ENCODE results near the gene TSPAN6. TPM values are rescaled to one million over a fixed set of nuclear protein-coding genes. Genes with fewer than 3 reads are reported as not detected.
A peak's percentile ranks its signal among the peaks of the same experiment; 100 is the strongest.

Gene TSPAN6
- total and polyA plus RNA-seq, 2 of the 13 experiments (the other 11 are each of a cell fraction or from before 2014, with no cell fraction given), result 78.9 to 133 TPM

- TF ChIP-seq CREB3 (CRISPR knock-in tag; IDR thresholded peaks at IDR 0.05), result no peak
- no peak for TF ChIP-seq ZNF276 (CRISPR knock-in tag; IDR thresholded peaks at IDR 0.05; ENCODE audit: low read depth)
- no peak for TF ChIP-seq HOXD1 (CRISPR knock-in tag; IDR thresholded peaks at IDR 0.05)
- TF ChIP-seq PPARG (CRISPR knock-in tag; conservative IDR thresholded peaks at IDR 0.05), result peak; percentile 45; the same call in 1 of the 2 replicates
- TF ChIP-seq ZNF777 (CRISPR knock-in tag; IDR thresholded peaks at IDR 0.05), result peak; percentile 51; the same call in 1 of the 2 replicates
- TF ChIP-seq HNRNPK (IDR thresholded peaks at IDR 0.05; ENCODE audit: low read depth, low read length, poor library complexity, severe bottlenecking), result no peak
- no peak for TF ChIP-seq ZMYM2 (CRISPR knock-in tag; IDR thresholded peaks at IDR 0.05)
- TF ChIP-seq ELK4 (CRISPR knock-in tag; IDR thresholded peaks at IDR 0.05; ENCODE audit: borderline replicate concordance), result no peak
- no peak for TF ChIP-seq ZNF556 (CRISPR knock-in tag; IDR thresholded peaks at IDR 0.05; ENCODE audit: borderline replicate concordance)
- no peak for TF ChIP-seq FOXA1 (IDR thresholded peaks at IDR 0.05)
- peak; percentile 65 for TF ChIP-seq FOXA1 (CRISPR knock-in tag; IDR thresholded peaks at IDR 0.05)
- TF ChIP-seq ZEB1 (IDR thresholded peaks at IDR 0.05; ENCODE audit: insufficient replicate concordance, low read depth), result no peak
- TF ChIP-seq NBN (conservative IDR thresholded peaks at IDR 0.05), result no peak
- TF ChIP-seq ZNF446 (CRISPR knock-in tag; IDR thresholded peaks at IDR 0.05), result no peak
- TF ChIP-seq KDM1A (CRISPR knock-in tag; IDR thresholded peaks at IDR 0.05), result no peak
- TF ChIP-seq SALL2 (CRISPR knock-in tag; IDR thresholded peaks at IDR 0.05), result no peak
- TF ChIP-seq SOX5 (CRISPR knock-in tag; IDR thresholded peaks at IDR 0.05; ENCODE audit: borderline replicate concordance), result peak; percentile 42; the same call in 1 of the 2 replicates
- TF ChIP-seq MED13 (CRISPR knock-in tag; IDR thresholded peaks at IDR 0.05), result no peak
- no peak for TF ChIP-seq MAX (IDR thresholded peaks at IDR 0.05)
- no peak for TF ChIP-seq ARNTL (CRISPR knock-in tag; IDR thresholded peaks at IDR 0.05)
- no peak for TF ChIP-seq CREB1 (IDR thresholded peaks at IDR 0.05)
- 0 out of 2 replicates have a peak, but pooled peaks have one; percentile 20 for TF ChIP-seq CREB1 (CRISPR knock-in tag; IDR thresholded peaks at IDR 0.05)
- TF ChIP-seq HMG20B (CRISPR knock-in tag; conservative IDR thresholded peaks at IDR 0.05), result peak; percentile 53; the same call in 1 of the 2 replicates
- no peak for TF ChIP-seq ATF3 (CRISPR knock-in tag; IDR thresholded peaks at IDR 0.05)
- no peak for TF ChIP-seq EZH2 (conservative IDR thresholded peaks at IDR 0.05; ENCODE audit: low read depth, low read length)
- no peak for TF ChIP-seq BRD4 (CRISPR knock-in tag; IDR thresholded peaks at IDR 0.05)
- peak; percentile 15; the same call in 1 of the 2 replicates for TF ChIP-seq HOXA3 (CRISPR knock-in tag; IDR thresholded peaks at IDR 0.05)
- TF ChIP-seq RBAK (CRISPR knock-in tag; IDR thresholded peaks at IDR 0.05), result no peak
- no peak for TF ChIP-seq GPN1 (CRISPR knock-in tag; IDR thresholded peaks at IDR 0.05; ENCODE audit: borderline replicate concordance)
- TF ChIP-seq RFX1 (IDR thresholded peaks at IDR 0.05), result no peak
Observed at GRCh38 chrX:100649550-100650356, 13.1 kb upstream of the TSPAN6 start (continued).

Measured in HepG2 (cell line).